ENCODE measurements around the gene NEUROD4.

The NEUROD4 gene, protein sequence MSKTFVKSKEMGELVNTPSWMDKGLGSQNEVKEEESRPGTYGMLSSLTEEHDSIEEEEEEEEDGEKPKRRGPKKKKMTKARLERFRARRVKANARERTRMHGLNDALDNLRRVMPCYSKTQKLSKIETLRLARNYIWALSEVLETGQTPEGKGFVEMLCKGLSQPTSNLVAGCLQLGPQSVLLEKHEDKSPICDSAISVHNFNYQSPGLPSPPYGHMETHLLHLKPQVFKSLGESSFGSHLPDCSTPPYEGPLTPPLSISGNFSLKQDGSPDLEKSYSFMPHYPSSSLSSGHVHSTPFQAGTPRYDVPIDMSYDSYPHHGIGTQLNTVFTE

GRCh38 chr12:55019784-55020183 is at the start of gene NEUROD4:
TSS of gene NEUROD4 (plus strand) at chr12:55019974. CDS start at chr12:55026440, 6,466 bp downstream.
- no peak for TF ChIP-seq ZFX (IDR thresholded peaks at IDR 0.05; ENCODE audit: borderline replicate concordance)
- TF ChIP-seq CTCF (IDR thresholded peaks at IDR 0.05) = no peak
- no peak within 1 kb of the TSS for H3K27ac ChIP-seq

DNA sequence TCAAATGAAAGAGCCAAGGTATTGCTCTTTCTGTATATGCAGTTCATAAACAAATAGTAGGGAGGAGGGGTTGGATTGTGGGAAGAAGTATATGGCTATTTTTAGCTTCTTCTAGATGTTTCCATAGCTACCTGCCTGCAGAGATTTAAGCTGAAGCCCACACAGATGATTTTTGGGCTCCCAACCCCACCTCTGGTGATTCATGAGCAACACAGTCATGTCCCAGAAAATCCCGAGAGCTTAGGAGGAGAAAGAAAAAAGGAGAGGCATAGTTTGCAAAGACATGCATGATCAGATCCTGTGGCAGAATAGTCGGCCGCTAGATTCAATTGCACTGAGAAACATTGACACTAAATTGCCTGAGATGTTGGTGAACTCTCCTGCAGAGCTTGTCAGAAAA is 49.0 kb upstream of the NEUROD4 start:
- H3K27ac ChIP-seq = no peak overlapping the region
- TF ChIP-seq ZFX (IDR thresholded peaks at IDR 0.05; ENCODE audit: borderline replicate concordance) = no peak
- no peak for TF ChIP-seq CTCF (IDR thresholded peaks at IDR 0.05)

- H3K27ac ChIP-seq = no peak overlapping the region
- TF ChIP-seq CTCF (IDR thresholded peaks at IDR 0.05) = no peak
- no peak for TF ChIP-seq ZFX (IDR thresholded peaks at IDR 0.05; ENCODE audit: borderline replicate concordance)
Observed at GRCh38 chr12:54973556-54973955, 46.2 kb upstream of the NEUROD4 start.

DNA sequence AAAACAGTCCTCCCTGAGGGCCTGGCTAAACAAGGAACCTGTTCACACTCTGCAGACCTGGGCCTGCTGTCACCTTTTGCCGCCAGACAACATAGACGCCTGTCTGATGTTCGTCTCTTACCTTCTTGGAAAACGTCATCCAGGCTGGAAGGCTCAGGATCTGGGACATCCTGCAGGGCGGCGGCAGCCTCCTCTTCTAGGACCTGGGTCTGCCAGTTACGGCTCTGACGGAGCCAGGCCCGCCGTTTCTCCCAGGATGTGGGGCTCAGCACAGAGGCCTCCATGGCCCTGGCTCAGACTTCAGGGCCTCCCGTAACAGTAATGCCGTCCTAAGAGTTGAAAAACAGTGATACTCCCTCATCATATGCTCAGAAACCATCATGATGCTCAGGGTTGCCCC is 45.5 kb upstream of the NEUROD4 start:
- no peak overlapping the region for H3K27ac ChIP-seq
- no peak for TF ChIP-seq CTCF (IDR thresholded peaks at IDR 0.05)
- no peak for TF ChIP-seq ZFX (IDR thresholded peaks at IDR 0.05; ENCODE audit: borderline replicate concordance)

- no peak overlapping the region for H3K27ac ChIP-seq
- no peak for TF ChIP-seq ZFX (IDR thresholded peaks at IDR 0.05; ENCODE audit: borderline replicate concordance)
- no peak for TF ChIP-seq CTCF (IDR thresholded peaks at IDR 0.05)
Observed at GRCh38 chr12:54975272-54975671, 44.5 kb upstream of the NEUROD4 start.

GRCh38 chr12:54975875-54976274 is 43.9 kb upstream of the NEUROD4 start:
- TF ChIP-seq CTCF (IDR thresholded peaks at IDR 0.05) (no peak), ZFX (IDR thresholded peaks at IDR 0.05; ENCODE audit: borderline replicate concordance) (no peak)
- H3K27ac ChIP-seq = no peak overlapping the region

GRCh38 chr12:54977155-54977554 is 42.6 kb upstream of the NEUROD4 start:
- no peak for TF ChIP-seq ZFX (IDR thresholded peaks at IDR 0.05; ENCODE audit: borderline replicate concordance)
- no peak for TF ChIP-seq CTCF (IDR thresholded peaks at IDR 0.05)
- H3K27ac ChIP-seq = no peak overlapping the region
